Stimulated activated CD4-positive, alpha-beta T cell treated with anti-CD3 and anti-CD28 coated beads, TNF-alpha, amount 100 ng/mL, for 1 hour (primary cell): ENCODE data around the gene ATP6V0D1.

ENCODE experiments used
- DNase-seq, 3 donors: peaks; one replicate each; pipeline ENCODE4 v3.0.0-alpha.2; 2020; ENCODE audit warnings: low read depth in 3 of 3, low spot score in 1 of 3

ATP6V0D1 gene

GRCh38 chr16:67445913-67446907 lies 34.7 kb downstream of the ATP6V0D1 start:
- no peak for DNase-seq

- DNase-seq = no peak
These were observed 35.5 kb downstream of the ATP6V0D1 start for GRCh38 chr16:67445441-67445912.

- DNase-seq = no peak
These were observed 35.9 kb downstream of the ATP6V0D1 start for GRCh38 chr16:67445126-67445426.

GRCh38 chr16:67444259-67445125 lies 36.5 kb downstream of the ATP6V0D1 start:
- no peak for DNase-seq

- no peak for DNase-seq
These were observed 37.7 kb downstream of the ATP6V0D1 start for GRCh38 chr16:67443265-67443664.

- no peak for DNase-seq
These were observed 38.2 kb downstream of the ATP6V0D1 start for GRCh38 chr16:67442581-67443255.

GRCh38 chr16:67441907-67442306 lies 39.0 kb downstream of the ATP6V0D1 start:
- no peak for DNase-seq

- DNase-seq = no peak
These were observed 39.6 kb downstream of the ATP6V0D1 start for GRCh38 chr16:67441271-67441753.

- no peak for DNase-seq
These were observed 42.0 kb downstream of the ATP6V0D1 start for GRCh38 chr16:67438824-67439393.

GRCh38 chr16:67438098-67438791 lies 42.7 kb downstream of the ATP6V0D1 start:
- no peak for DNase-seq

- no peak for DNase-seq
These were observed 43.4 kb downstream of the ATP6V0D1 start for GRCh38 chr16:67437513-67437912.

- DNase-seq = no peak
These were observed 44.2 kb downstream of the ATP6V0D1 start for GRCh38 chr16:67436640-67437193.

- DNase-seq = no peak
These were observed 45.2 kb downstream of the ATP6V0D1 start for GRCh38 chr16:67435758-67436164.

- no peak for DNase-seq
These were observed 47.7 kb downstream of the ATP6V0D1 start for GRCh38 chr16:67433131-67433719.

- no peak for DNase-seq
These were observed 48.5 kb downstream of the ATP6V0D1 start for GRCh38 chr16:67432506-67432890.

- DNase-seq = no peak
These were observed 49.0 kb downstream of the ATP6V0D1 start for GRCh38 chr16:67431775-67432505.

- DNase-seq = peak in 1 of 3 donors; percentile 16
These were observed 49.8 kb downstream of the ATP6V0D1 start, which contains the start of gene HSD11B2 for GRCh38 chr16:67430977-67431774. HSD11B2 (plus strand) TSS chr16:67431121; CDS start chr16:67431249, 128 bp downstream.

GRCh38 chr16:67430504-67430976 lies 50.4 kb downstream of the ATP6V0D1 start:
- peak in 1 of 3 donors; percentile 32 for DNase-seq
